AG09319 (cell line): ENCODE data around the gene ANKRD45.

Experiments
- DNase-seq: peaks from one replicate; pipeline ENCODE4 v3.0.0-alpha.2; 2010; ENCODE audit warnings: low read depth; ENCODE audit errors: extremely low read depth
- CTCF ChIP-seq: IDR thresholded peaks from 2 replicates; pipeline ENCODE4 v1.5.1; 2011; ENCODE audit warnings: low read depth, mild to moderate bottlenecking, inconsistent platforms, low read length, moderate library complexity

The ANKRD45 gene

GRCh38 chr1:173561263-173561662 lies 108.4 kb downstream of the ANKRD45 start:
- no peak for TF ChIP-seq CTCF
- no peak for DNase-seq

GRCh38 chr1:173560285-173560880 lies 109.3 kb downstream of the ANKRD45 start:
- TF ChIP-seq CTCF = no peak
- no peak for DNase-seq
